GM12878 (cell line): ENCODE results near the gene EXD3. TPM values are rescaled to one million over a fixed set of nuclear protein-coding genes. Genes with fewer than 3 reads are reported as not detected.
"Not testable (repeated sequence)": the region's sequence is repeated elsewhere in the genome, so short reads cannot be mapped to it uniquely, and the experiment has no call there.

ENCODE experiments used
- ATAC-seq: fragments of 200-7000 bp; cut with Tn5 transposase; 3 replicates; pipeline ENCODE4 v1.9.1; 2020; ENCODE audit warnings: mild to moderate bottlenecking, moderate library complexity
- BruUV-seq: library from RNA; stranded (reverse); fragments of 400-500 nt; replicated peaks from 2 replicates; lab custom pipeline; 2021; lab: Mats Ljungman, UMichigan
- CTCF ChIA-PET: fragments of 300-600 bp; sonication (Branson Sonifier 250); formaldehyde crosslinking; extraction: SDS; loops from one replicate; lab custom pipeline; 2021; ENCODE audit warnings: inconsistent platforms; lab: Yijun Ruan, JAX
- POLR2A ChIA-PET: fragments of 350-600 bp; formaldehyde crosslinking; extraction: SDS; loops from one replicate; lab custom pipeline; 2021; ENCODE audit warnings: inconsistent platforms; lab: Charles Lee
- RAD21 ChIA-PET: fragments of 300-600 bp; sonication (Branson Sonifier 250); formaldehyde crosslinking; loops from one replicate; lab custom pipeline; 2023; ENCODE audit warnings: antibody characterized with exemption; ENCODE audit not compliant: unreplicated experiment; lab: Charles Lee
- SMC1A ChIA-PET: fragments of 300-600 bp; sonication (Branson Sonifier 250); formaldehyde crosslinking; loops from one replicate; lab custom pipeline; 2023; ENCODE audit not compliant: unreplicated experiment, uncharacterized antibody; lab: Charles Lee
- DNase-seq: peaks from one replicate; pipeline ENCODE4 v3.0.0-alpha.2; 2011; ENCODE audit warnings: low read depth, low spot score
- FAIRE-seq: peaks from 3 replicates; lab custom pipeline; 2011; peaks lifted over from hg19 to GRCh38; lab: Jason Lieb, UNC
- H2AFZ ChIP-seq: 2 replicates; pipeline ENCODE4 v1.6.0; 2011; ENCODE audit warnings: low read depth, low read length, control low read depth; ENCODE audit not compliant: control insufficient read depth
- H3K27ac ChIP-seq: 2 replicates; pipeline ENCODE4 v1.5.1; 2011; ENCODE audit warnings: control low read depth; ENCODE audit not compliant: control insufficient read depth, insufficient read depth
- H3K27me3 ChIP-seq, 2 experiments: replicated peaks in 1 of 2; 2 replicates each; pipeline versions ENCODE4 v1.6.0 to v1.6.1; 2011; ENCODE audit warnings: low read length in 1 of 2; ENCODE audit not compliant: control insufficient read depth in 2 of 2, insufficient read depth in 2 of 2
- H3K36me3 ChIP-seq, 2 experiments: 2 replicates each; pipeline ENCODE4 v1.5.1; 2011; ENCODE audit warnings: low read length in 1 of 2; ENCODE audit not compliant: control insufficient read depth in 2 of 2, insufficient read depth in 2 of 2
- H3K4me1 ChIP-seq: 2 replicates; pipeline ENCODE4 v1.6.1; 2011; ENCODE audit warnings: mild to moderate bottlenecking, low read length, moderate library complexity, mixed read lengths; ENCODE audit not compliant: control insufficient read depth, insufficient read depth
- H3K4me2 ChIP-seq: 2 replicates; pipeline ENCODE4 v1.6.0; 2011; ENCODE audit warnings: control low read depth; ENCODE audit not compliant: control insufficient read depth, insufficient read depth
- H3K4me3 ChIP-seq: fragments of 200-600 bp; sonication (generic); 2 replicates; pipeline ENCODE4 v1.5.1; 2016
- H3K79me2 ChIP-seq: 2 replicates; pipeline ENCODE4 v1.6.0; 2011; ENCODE audit warnings: low read length; ENCODE audit not compliant: control insufficient read depth, insufficient read depth
- H3K9ac ChIP-seq: 2 replicates; pipeline ENCODE4 v1.8.0; 2011; ENCODE audit warnings: low read length, control low read depth, mixed read lengths; ENCODE audit not compliant: control insufficient read depth, insufficient read depth
- H3K9me3 ChIP-seq: replicated peaks from 3 replicates; pipeline ENCODE4 v1.5.1; 2011; ENCODE audit warnings: mild to moderate bottlenecking, low read length; ENCODE audit not compliant: control insufficient read depth, insufficient read depth
- H4K20me1 ChIP-seq: 2 replicates; pipeline ENCODE4 v1.6.0; 2011; ENCODE audit not compliant: control insufficient read depth, insufficient read depth
- IKZF1 ChIP-seq: fragments of 450-650 bp; conservative IDR thresholded peaks from 2 replicates; pipeline ENCODE4 v1.6.1; 2017; ENCODE audit warnings: antibody characterized with exemption, mild to moderate bottlenecking
- WGBS: methylation state at CpG from one replicate; pipeline ENCODE4 v1.1.6; 2016; ENCODE audit warnings: low lambda C conversion rate; ENCODE audit not compliant: insufficient replicate concordance, insufficient coverage; ENCODE audit errors: missing lambda C conversion rate; 5-methylcytosine and 5-hydroxymethylcytosine counted together
- in situ Hi-C: fragments of 300-500 bp; cut with MboI; formaldehyde crosslinking; loops from 9 replicates; pipeline ENCODE4 v1.14.3; 2018; ENCODE audit warnings: mixed read lengths
- intact Hi-C: fragments of 100-400 bp; cut with micrococcal nuclease; formaldehyde crosslinking; loops from one replicate; pipeline ENCODE4 v1.14.2; 2022; ENCODE audit not compliant: unreplicated experiment
- microRNA-seq: library from miRNA; unstranded; fragments of <30 nt; microRNA quantifications from one replicate; pipeline ENCODE4, GENCODE V29; 2018
- polyA plus RNA-seq, 11 experiments: library from polyadenylated mRNA; depleted of rRNA in 4 of 11; unstranded in 6 of 11; stranded (reverse) in 5 of 11; fragments of >200 nt; fragmentation: Nextera tagmentation in 4 of 11; fragmentation: Illumina TruSeq in 1 of 11; extraction: Ambion mirVana in 4 of 11; extraction: Trizol in 1 of 11; gene quantifications; 1 replicate in 1 of 11; 2 replicates in 10 of 11; pipeline versions ENCODE4 v1.2.1 to v1.2.3, GENCODE V29; 2011 to 2016; ENCODE audit warnings: inconsistent platforms in 2 of 11, missing spikeins in 2 of 11, low read depth in 1 of 11
- total RNA-seq, 4 experiments: library from RNA; depleted of rRNA in 3 of 4; stranded (reverse); fragments of >200 nt in 3 of 4; fragmentation: Illumina TruSeq in 1 of 4; extraction: Trizol in 1 of 4; gene quantifications; 2 replicates each; pipeline versions ENCODE4 v1.2.1 to v1.2.3, GENCODE V29; 2013 to 2021
- TF ChIP-seq, protein P1 (sequence below): fragments of 450-650 bp; IDR thresholded peaks from 2 replicates; pipeline ENCODE4 v1.6.1; 2017; ENCODE audit warnings: mild to moderate bottlenecking
- TF ChIP-seq, protein P2 (sequence below), 3 experiments: IDR thresholded peaks in 2 of 3; conservative IDR thresholded peaks in 1 of 3; 2 replicates each; pipeline ENCODE4 v1.5.1; 2011; ENCODE audit warnings: low read depth in 3 of 3, low read length in 3 of 3, mild to moderate bottlenecking in 3 of 3, control low read depth in 2 of 3, moderate library complexity in 2 of 3, inconsistent platforms in 1 of 3, mixed read lengths in 1 of 3; ENCODE audit not compliant: control insufficient read depth in 2 of 3, insufficient read depth in 1 of 3; ENCODE audit errors: extremely low read depth in 1 of 3

EXD3 gene
- total and polyA plus RNA-seq, 10 of the 15 experiments (the other 5 are each of a cell fraction or from before 2014, with no cell fraction given): 0.21 to 7.1 (median 3.6) TPM

- H3K4me1 ChIP-seq, in situ Hi-C loops, BruUV-seq: not testable (repeated sequence)
- TF ChIP-seq, protein P1, sequence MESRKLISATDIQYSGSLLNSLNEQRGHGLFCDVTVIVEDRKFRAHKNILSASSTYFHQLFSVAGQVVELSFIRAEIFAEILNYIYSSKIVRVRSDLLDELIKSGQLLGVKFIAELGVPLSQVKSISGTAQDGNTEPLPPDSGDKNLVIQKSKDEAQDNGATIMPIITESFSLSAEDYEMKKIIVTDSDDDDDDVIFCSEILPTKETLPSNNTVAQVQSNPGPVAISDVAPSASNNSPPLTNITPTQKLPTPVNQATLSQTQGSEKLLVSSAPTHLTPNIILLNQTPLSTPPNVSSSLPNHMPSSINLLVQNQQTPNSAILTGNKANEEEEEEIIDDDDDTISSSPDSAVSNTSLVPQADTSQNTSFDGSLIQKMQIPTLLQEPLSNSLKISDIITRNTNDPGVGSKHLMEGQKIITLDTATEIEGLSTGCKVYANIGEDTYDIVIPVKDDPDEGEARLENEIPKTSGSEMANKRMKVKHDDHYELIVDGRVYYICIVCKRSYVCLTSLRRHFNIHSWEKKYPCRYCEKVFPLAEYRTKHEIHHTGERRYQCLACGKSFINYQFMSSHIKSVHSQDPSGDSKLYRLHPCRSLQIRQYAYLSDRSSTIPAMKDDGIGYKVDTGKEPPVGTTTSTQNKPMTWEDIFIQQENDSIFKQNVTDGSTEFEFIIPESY: peak; percentile 93
- 0 out of 2 replicates have a peak, but pooled peaks have one; percentile 16 for TF ChIP-seq IKZF1
- TF ChIP-seq, protein P2, sequence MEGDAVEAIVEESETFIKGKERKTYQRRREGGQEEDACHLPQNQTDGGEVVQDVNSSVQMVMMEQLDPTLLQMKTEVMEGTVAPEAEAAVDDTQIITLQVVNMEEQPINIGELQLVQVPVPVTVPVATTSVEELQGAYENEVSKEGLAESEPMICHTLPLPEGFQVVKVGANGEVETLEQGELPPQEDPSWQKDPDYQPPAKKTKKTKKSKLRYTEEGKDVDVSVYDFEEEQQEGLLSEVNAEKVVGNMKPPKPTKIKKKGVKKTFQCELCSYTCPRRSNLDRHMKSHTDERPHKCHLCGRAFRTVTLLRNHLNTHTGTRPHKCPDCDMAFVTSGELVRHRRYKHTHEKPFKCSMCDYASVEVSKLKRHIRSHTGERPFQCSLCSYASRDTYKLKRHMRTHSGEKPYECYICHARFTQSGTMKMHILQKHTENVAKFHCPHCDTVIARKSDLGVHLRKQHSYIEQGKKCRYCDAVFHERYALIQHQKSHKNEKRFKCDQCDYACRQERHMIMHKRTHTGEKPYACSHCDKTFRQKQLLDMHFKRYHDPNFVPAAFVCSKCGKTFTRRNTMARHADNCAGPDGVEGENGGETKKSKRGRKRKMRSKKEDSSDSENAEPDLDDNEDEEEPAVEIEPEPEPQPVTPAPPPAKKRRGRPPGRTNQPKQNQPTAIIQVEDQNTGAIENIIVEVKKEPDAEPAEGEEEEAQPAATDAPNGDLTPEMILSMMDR (IDR thresholded peaks at IDR 0.05 in 2 of 3, conservative IDR thresholded peaks at IDR 0.05 in 1 of 3; ENCODE audit: control insufficient read depth in 2 of 3, extremely low read depth in 1 of 3, insufficient read depth in 1 of 3, low read depth in 3 of 3, low read length in 3 of 3): peak in 2 of 3 experiments; percentile 16 to 46; a peak in 3 of 6 replicates
- TF ChIP-seq, all 136 proteins: peak for 3; not testable (repeated sequence) for 133
- DNase-seq, H3K27ac ChIP-seq, intact Hi-C loops, H4K20me1 ChIP-seq, H3K27me3 ChIP-seq, H3K9me3 ChIP-seq, H3K9ac ChIP-seq, H2AFZ ChIP-seq, ATAC-seq, H3K79me2 ChIP-seq, H3K4me3 ChIP-seq, H3K4me2 ChIP-seq, FAIRE-seq: not testable (repeated sequence)
- peaks cover 8 to 11% of the 10 kb centered on the region in 2 experiments for H3K36me3 ChIP-seq
- SMC1A ChIA-PET: interaction anchor here (1.2 to 1.4 kb wide), 2 partner anchors 26 to 73 kb away, joined by 3 to 5 read pairs; no protein-coding TSS in a partner anchor
- WGBS: 73% methylated on average over 15 of the region's 15 CpGs
- RAD21 ChIA-PET: interaction anchor here (0.8 to 1.7 kb wide), 4 partner anchors 15 to 146 kb away, joined by 4 to 6 read pairs (median 4); partner anchors contain the start of gene TOR4A
- CTCF ChIA-PET: interaction anchor here (0.6 to 2.2 kb wide), 6 partner anchors 11 to 67 kb away, joined by 3 to 24 read pairs (median 4); partner anchors contain the start of genes TOR4A and TUBB4B
- POLR2A ChIA-PET: interaction anchor here (0.6 to 1.1 kb wide), 2 partner anchors 14 to 22 kb away, joined by 3 to 4 read pairs; partner anchors contain the start of gene TUBB4B
Measured at GRCh38 chr9:137262173-137262908, 160.6 kb downstream of the EXD3 start.

Small RNA genes within 50 kb of the gene (microRNA-seq; reads per million reads assigned to microRNA genes)
- gene MIR7114: 1.3 reads per million

Other genes with a start within 250 kb of the EXD3 start
Only the 7 nearest of the 23 such genes appear.
- gene TOR4A, start 145.4 kb downstream of the EXD3 start, total RNA-seq (2014; rRNA removed): 13.8 and 14.6 TPM in 2 replicates
- gene TOR4A, start 145.4 kb downstream of the EXD3 start, total RNA-seq (2014; rRNA removed; fragmentation: Illumina TruSeq; extraction: Trizol): 3.9 TPM in 2 replicates
- 19.6 and 19.9 TPM in 2 replicates for gene TOR4A, start 145.4 kb downstream of the EXD3 start, total RNA-seq (2021)
- 2.2 and 4.6 TPM in 2 replicates for gene TOR4A, start 145.4 kb downstream of the EXD3 start, polyA plus RNA-seq (2011; rRNA removed)
- 1.3 and 3.0 TPM in 2 replicates for gene TOR4A, start 145.4 kb downstream of the EXD3 start, polyA plus RNA-seq (2014; fragmentation: Illumina TruSeq; extraction: Trizol)
- 1 to 10 TPM; 2.2 to 3.4 TPM for gene TOR4A, start 145.4 kb downstream of the EXD3 start, polyA plus RNA-seq (2014; fragmentation: Nextera tagmentation; extraction: Ambion mirVana)
- gene TOR4A, start 145.4 kb downstream of the EXD3 start, polyA plus RNA-seq (2014; rRNA removed): 14.6 and 16.0 TPM in 2 replicates
- 1 to 10 TPM; 2.0 to 3.0 TPM for gene TOR4A, start 145.4 kb downstream of the EXD3 start, polyA plus RNA-seq (2016; fragmentation: Nextera tagmentation; extraction: Ambion mirVana)
- gene NRARP, start 120.9 kb downstream of the EXD3 start, total RNA-seq (2014; rRNA removed): 2.7 and 3.7 TPM in 2 replicates
- gene NRARP, start 120.9 kb downstream of the EXD3 start, total RNA-seq (2014; rRNA removed; fragmentation: Illumina TruSeq; extraction: Trizol): 0.64 and 0.67 TPM in 2 replicates
- gene NRARP, start 120.9 kb downstream of the EXD3 start, total RNA-seq (2021): 8.4 and 9.2 TPM in 2 replicates
- gene NRARP, start 120.9 kb downstream of the EXD3 start, polyA plus RNA-seq (2011; rRNA removed): 1.6 and 2.6 TPM in 2 replicates
- gene NRARP, start 120.9 kb downstream of the EXD3 start, polyA plus RNA-seq (2014; fragmentation: Illumina TruSeq; extraction: Trizol): 1.4 and 1.8 TPM in 2 replicates
- gene NRARP, start 120.9 kb downstream of the EXD3 start, polyA plus RNA-seq (2014; fragmentation: Nextera tagmentation; extraction: Ambion mirVana): not detected
- 5.5 and 7.2 TPM in 2 replicates for gene NRARP, start 120.9 kb downstream of the EXD3 start, polyA plus RNA-seq (2014; rRNA removed)
- gene NRARP, start 120.9 kb downstream of the EXD3 start, polyA plus RNA-seq (2016; fragmentation: Nextera tagmentation; extraction: Ambion mirVana): under 1 TPM; 0.06 to 0.15 TPM
- gene NOXA1, start 231 bp upstream of the EXD3 start, total RNA-seq (2014; rRNA removed): 0.16 TPM in 1 of 2 replicates, not detected in the other
- gene NOXA1, start 231 bp upstream of the EXD3 start, total RNA-seq (2014; rRNA removed; fragmentation: Illumina TruSeq; extraction: Trizol): not detected in 2 replicates
- gene NOXA1, start 231 bp upstream of the EXD3 start, total RNA-seq (2021): not detected in 2 replicates
- 0.08 TPM in 1 of 2 replicates, not detected in the other for gene NOXA1, start 231 bp upstream of the EXD3 start, polyA plus RNA-seq (2011; rRNA removed)
- gene NOXA1, start 231 bp upstream of the EXD3 start, polyA plus RNA-seq (2014; fragmentation: Illumina TruSeq; extraction: Trizol): not detected in 2 replicates
- gene NOXA1, start 231 bp upstream of the EXD3 start, polyA plus RNA-seq (2014; fragmentation: Nextera tagmentation; extraction: Ambion mirVana): not detected
- gene NOXA1, start 231 bp upstream of the EXD3 start, polyA plus RNA-seq (2014; rRNA removed): 0.20 TPM in 1 of 2 replicates, not detected in the other
- gene NOXA1, start 231 bp upstream of the EXD3 start, polyA plus RNA-seq (2016; fragmentation: Nextera tagmentation; extraction: Ambion mirVana): not detected
- gene ENTPD8, start 18.2 kb upstream of the EXD3 start, total RNA-seq (2014; rRNA removed): not detected in 2 replicates
- gene ENTPD8, start 18.2 kb upstream of the EXD3 start, total RNA-seq (2014; rRNA removed; fragmentation: Illumina TruSeq; extraction: Trizol): not detected in 2 replicates
- not detected in 2 replicates for gene ENTPD8, start 18.2 kb upstream of the EXD3 start, total RNA-seq (2021)
- not detected in 2 replicates for gene ENTPD8, start 18.2 kb upstream of the EXD3 start, polyA plus RNA-seq (2011; rRNA removed)
- gene ENTPD8, start 18.2 kb upstream of the EXD3 start, polyA plus RNA-seq (2014; fragmentation: Illumina TruSeq; extraction: Trizol): not detected in 2 replicates
- gene ENTPD8, start 18.2 kb upstream of the EXD3 start, polyA plus RNA-seq (2014; fragmentation: Nextera tagmentation; extraction: Ambion mirVana): not detected
- gene ENTPD8, start 18.2 kb upstream of the EXD3 start, polyA plus RNA-seq (2014; rRNA removed): not detected in 2 replicates
- gene ENTPD8, start 18.2 kb upstream of the EXD3 start, polyA plus RNA-seq (2016; fragmentation: Nextera tagmentation; extraction: Ambion mirVana): not detected
- gene NSMF, start 36.2 kb upstream of the EXD3 start, total RNA-seq (2014; rRNA removed): 18.8 and 23.1 TPM in 2 replicates
- gene NSMF, start 36.2 kb upstream of the EXD3 start, total RNA-seq (2014; rRNA removed; fragmentation: Illumina TruSeq; extraction: Trizol): 12.1 and 14.1 TPM in 2 replicates
- gene NSMF, start 36.2 kb upstream of the EXD3 start, total RNA-seq (2021): 35.1 and 37.2 TPM in 2 replicates
- 17.9 and 26.2 TPM in 2 replicates for gene NSMF, start 36.2 kb upstream of the EXD3 start, polyA plus RNA-seq (2011; rRNA removed)
- gene NSMF, start 36.2 kb upstream of the EXD3 start, polyA plus RNA-seq (2014; fragmentation: Illumina TruSeq; extraction: Trizol): 12.8 and 13.3 TPM in 2 replicates
- gene NSMF, start 36.2 kb upstream of the EXD3 start, polyA plus RNA-seq (2014; fragmentation: Nextera tagmentation; extraction: Ambion mirVana): under 1 TPM; 0.13 to 0.51 TPM
- 44.3 and 47.1 TPM in 2 replicates for gene NSMF, start 36.2 kb upstream of the EXD3 start, polyA plus RNA-seq (2014; rRNA removed)
- gene NSMF, start 36.2 kb upstream of the EXD3 start, polyA plus RNA-seq (2016; fragmentation: Nextera tagmentation; extraction: Ambion mirVana): 1 to 10 TPM; 1.4 to 8.9 TPM
- 0.22 and 0.85 TPM in 2 replicates for gene PNPLA7, start 127.2 kb upstream of the EXD3 start, total RNA-seq (2014; rRNA removed)
- 0.09 and 0.14 TPM in 2 replicates for gene PNPLA7, start 127.2 kb upstream of the EXD3 start, total RNA-seq (2014; rRNA removed; fragmentation: Illumina TruSeq; extraction: Trizol)
- 0.43 and 0.85 TPM in 2 replicates for gene PNPLA7, start 127.2 kb upstream of the EXD3 start, total RNA-seq (2021)
- 0.07 and 0.19 TPM in 2 replicates for gene PNPLA7, start 127.2 kb upstream of the EXD3 start, polyA plus RNA-seq (2011; rRNA removed)
- 0.32 and 0.41 TPM in 2 replicates for gene PNPLA7, start 127.2 kb upstream of the EXD3 start, polyA plus RNA-seq (2014; fragmentation: Illumina TruSeq; extraction: Trizol)
- under 1 TPM in 1 of 2 experiments, not detected in 1; 0.04 TPM for gene PNPLA7, start 127.2 kb upstream of the EXD3 start, polyA plus RNA-seq (2014; fragmentation: Nextera tagmentation; extraction: Ambion mirVana)
- gene PNPLA7, start 127.2 kb upstream of the EXD3 start, polyA plus RNA-seq (2014; rRNA removed): 0.32 and 1.0 TPM in 2 replicates
- under 1 TPM; 0.11 to 0.13 TPM for gene PNPLA7, start 127.2 kb upstream of the EXD3 start, polyA plus RNA-seq (2016; fragmentation: Nextera tagmentation; extraction: Ambion mirVana)
- 73.3 and 79.9 TPM in 2 replicates for gene MRPL41, start 128.7 kb upstream of the EXD3 start, total RNA-seq (2014; rRNA removed)
- gene MRPL41, start 128.7 kb upstream of the EXD3 start, total RNA-seq (2014; rRNA removed; fragmentation: Illumina TruSeq; extraction: Trizol): 11.2 and 13.2 TPM in 2 replicates
- gene MRPL41, start 128.7 kb upstream of the EXD3 start, total RNA-seq (2021): 64.5 and 67.0 TPM in 2 replicates
- 5.8 and 12.4 TPM in 2 replicates for gene MRPL41, start 128.7 kb upstream of the EXD3 start, polyA plus RNA-seq (2011; rRNA removed)
- gene MRPL41, start 128.7 kb upstream of the EXD3 start, polyA plus RNA-seq (2014; fragmentation: Illumina TruSeq; extraction: Trizol): 0.14 and 3.5 TPM in 2 replicates
- gene MRPL41, start 128.7 kb upstream of the EXD3 start, polyA plus RNA-seq (2014; fragmentation: Nextera tagmentation; extraction: Ambion mirVana): 1 to 10 TPM; 1.3 to 3.3 TPM
- gene MRPL41, start 128.7 kb upstream of the EXD3 start, polyA plus RNA-seq (2014; rRNA removed): 77.5 and 102 TPM in 2 replicates
- gene MRPL41, start 128.7 kb upstream of the EXD3 start, polyA plus RNA-seq (2016; fragmentation: Nextera tagmentation; extraction: Ambion mirVana): 100 to 1,000 TPM; 113 to 116 TPM